GM18498 (cell line): ENCODE measurements around the gene PGS1.

Experiments
- ATAC-seq: cut with Tn5 transposase; IDR thresholded peaks from one replicate; pipeline ENCODE4 v1.9.1; 2021; ENCODE audit warnings: mild to moderate bottlenecking, moderate library complexity; ENCODE audit not compliant: unreplicated experiment

Gene PGS1

DNA sequence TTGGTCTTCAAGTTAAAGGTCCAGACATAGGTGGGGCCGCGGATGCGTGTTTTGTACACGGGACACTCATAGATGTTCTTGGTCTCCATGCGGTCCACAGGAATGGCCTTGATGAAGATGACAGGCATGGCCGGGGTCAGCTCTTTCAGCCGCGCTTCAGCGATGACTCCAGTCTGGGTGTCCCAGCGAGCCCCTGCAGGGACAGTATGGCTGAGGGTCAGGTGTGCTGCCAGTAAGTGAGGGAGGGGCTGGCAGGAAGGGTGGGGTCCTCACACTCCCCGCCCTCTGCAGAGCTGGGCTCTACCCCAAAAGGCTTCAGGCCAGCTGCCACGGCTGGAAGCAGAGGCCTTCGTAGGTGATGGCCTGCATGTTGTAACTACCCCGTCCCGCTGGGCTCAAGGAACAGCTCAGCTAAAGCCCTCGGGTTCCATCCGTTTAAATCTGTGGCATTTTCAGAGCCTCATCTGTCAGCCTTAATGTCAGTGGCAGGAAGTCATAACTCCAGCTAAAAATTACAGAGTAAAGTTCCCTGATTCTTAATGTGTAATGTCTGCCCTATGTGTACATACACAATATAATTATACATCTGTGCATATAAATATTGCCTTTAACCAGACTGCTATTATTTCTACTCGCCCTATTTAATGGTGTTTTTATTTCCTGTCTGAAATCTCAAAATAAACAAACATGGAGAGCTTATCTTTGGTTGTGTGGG, 45.7 kb downstream of the PGS1 start:
- no peak for ATAC-seq

DNA sequence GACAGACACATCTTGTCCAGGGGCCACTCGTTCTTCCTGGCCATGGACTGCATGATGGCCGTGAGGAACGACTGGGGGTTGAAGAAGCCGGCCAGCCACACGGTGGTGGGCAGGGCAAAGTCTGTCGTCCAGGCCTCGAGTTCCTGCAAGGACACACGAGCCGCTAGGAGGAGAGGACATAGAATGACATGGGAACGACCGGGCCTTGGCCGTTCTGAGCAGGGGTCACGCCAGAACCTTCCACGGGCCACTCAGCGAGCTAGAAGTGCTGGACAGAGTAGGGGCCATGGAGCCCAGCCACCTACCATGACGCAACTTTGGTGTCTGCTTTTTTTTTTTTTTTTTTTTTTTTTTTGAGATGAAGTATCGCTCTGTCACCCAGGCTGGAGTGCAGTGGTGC, 47.0 kb downstream of the PGS1 start:
- ATAC-seq, result no peak

DNA sequence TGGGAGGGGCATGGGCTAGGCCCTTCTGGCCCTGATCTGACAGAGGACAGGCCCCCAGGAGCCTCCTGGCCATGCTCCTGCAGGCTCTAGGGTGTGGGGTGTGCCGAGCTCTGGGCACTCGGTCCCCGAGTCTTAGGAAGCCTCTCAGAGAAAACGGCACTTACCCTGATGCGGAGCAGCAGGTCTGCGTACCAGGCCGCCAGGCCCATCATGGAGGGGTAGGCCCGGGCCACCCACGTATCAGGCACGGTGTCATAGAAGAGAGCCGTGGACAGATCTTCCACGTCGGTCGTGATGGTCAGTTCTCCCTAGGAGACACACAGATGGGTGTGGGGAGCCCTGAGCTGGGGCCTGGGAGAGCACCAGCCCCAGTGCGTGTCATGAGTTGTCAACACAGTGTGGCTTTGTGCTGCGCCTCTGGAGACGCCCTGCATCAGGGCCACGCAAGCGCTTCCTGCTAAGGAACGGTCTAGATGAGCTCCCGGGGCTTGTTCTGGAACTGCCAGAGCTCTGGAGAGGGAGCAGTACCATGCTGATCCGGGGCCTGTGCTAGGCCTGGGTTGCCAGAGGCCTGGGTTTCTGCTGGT, 47.9 kb downstream of the PGS1 start:
- ATAC-seq, result no peak

DNA sequence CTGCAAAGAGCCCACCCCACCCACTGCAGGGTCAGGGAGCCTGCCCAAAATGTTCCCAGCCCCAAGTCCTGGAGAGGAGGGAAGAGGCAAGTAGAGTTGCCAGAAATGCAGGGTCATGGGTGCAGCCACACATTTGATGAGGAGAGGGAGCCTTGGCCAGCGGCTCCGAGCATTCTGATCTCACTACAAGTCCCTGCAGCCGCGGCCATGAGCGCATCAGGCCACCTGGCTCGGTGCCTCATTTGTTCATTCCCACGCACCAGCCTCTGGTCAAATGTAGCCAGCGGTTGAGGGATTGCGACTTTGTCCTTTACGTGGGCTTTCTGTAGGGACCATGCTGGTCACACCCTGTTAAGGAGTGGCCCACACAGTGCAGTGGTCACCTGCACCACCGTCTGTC, 48.7 kb downstream of the PGS1 start:
- ATAC-seq, result no peak

DNA sequence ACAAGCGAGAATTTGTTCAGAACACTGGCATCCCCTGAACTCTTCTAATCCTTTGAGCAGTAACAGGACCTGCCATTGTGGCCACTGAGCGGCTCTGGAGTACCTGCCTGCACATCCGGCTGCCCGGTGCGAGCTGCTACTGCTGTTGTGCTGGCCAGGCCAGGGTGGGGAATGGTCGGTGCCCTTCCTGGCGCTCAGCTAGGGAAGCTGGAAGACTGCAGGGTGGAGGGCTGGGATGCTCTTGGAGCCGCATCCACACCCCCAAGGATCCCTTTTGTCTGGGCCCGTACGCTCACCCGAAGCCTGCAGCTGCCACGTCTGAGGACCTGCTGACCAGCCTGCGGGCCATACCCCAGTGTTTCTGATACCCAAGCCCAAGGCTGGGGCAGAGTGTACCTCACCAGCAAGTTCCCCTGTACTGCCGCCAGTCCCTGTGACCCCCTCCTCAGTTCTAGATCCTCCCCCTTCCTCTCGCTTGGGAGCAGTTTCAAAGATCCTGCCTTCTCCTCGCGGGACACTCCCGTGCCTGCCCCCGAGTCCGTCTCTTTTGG, 49.7 kb downstream of the PGS1 start:
- ATAC-seq, result no peak

DNA sequence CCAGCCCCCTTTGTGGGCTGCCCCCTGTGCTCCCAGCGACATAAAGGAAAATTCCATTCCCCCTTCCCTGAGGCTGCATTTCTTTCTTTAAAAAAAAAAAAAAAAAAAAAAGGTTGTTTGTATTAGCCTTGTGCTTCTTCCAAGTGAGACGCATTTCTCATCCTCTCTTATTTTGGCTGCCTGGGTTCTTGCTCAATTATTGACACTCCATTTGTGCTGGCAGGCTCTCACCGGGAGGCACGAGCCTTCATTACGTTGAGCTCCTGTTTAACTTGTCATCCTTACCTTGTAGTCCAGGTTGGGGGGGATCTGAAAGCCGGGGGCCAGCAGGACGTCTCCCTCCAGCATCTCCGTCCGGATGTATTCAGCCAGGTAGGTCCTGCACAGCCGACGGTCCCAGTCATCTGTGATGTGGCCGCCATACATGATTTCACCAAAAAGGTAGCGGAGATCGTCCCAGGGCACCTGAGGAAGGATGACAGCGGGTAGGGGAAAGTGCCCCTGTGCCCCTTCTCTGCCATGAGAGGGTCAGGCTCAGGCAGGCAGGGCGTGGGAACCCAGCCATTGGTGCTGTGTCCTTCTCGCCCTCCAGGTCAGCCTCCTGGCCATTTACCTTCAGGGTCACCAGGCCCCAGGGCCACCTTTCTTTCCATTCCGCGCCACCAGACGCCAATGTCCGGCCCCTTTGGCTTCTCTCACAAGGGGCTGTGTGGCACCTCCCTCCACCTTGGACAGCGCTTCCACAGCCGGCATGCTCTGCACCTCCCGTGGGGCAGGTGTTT, 50.6 kb downstream of the PGS1 start:
- no peak for ATAC-seq

DNA sequence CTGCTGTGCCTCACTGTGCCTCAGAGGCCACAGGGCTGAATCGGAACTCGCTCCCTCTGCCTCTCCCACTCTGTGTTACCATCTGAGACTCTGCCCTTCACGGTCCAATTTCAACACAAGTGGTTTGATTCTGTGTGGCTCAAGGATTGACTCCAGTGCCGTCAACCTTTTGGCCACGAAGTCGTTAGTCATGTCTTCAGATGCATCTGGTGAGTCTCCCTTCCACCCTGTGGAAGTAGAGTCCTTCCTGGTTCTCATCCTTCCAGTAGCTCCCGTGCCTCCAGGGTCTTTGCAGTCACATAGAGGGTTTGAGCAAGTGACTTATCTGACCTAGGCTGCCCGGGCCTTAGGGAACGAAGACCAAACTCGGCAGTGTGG, 51.2 kb downstream of the PGS1 start:
- ATAC-seq, result no peak

DNA sequence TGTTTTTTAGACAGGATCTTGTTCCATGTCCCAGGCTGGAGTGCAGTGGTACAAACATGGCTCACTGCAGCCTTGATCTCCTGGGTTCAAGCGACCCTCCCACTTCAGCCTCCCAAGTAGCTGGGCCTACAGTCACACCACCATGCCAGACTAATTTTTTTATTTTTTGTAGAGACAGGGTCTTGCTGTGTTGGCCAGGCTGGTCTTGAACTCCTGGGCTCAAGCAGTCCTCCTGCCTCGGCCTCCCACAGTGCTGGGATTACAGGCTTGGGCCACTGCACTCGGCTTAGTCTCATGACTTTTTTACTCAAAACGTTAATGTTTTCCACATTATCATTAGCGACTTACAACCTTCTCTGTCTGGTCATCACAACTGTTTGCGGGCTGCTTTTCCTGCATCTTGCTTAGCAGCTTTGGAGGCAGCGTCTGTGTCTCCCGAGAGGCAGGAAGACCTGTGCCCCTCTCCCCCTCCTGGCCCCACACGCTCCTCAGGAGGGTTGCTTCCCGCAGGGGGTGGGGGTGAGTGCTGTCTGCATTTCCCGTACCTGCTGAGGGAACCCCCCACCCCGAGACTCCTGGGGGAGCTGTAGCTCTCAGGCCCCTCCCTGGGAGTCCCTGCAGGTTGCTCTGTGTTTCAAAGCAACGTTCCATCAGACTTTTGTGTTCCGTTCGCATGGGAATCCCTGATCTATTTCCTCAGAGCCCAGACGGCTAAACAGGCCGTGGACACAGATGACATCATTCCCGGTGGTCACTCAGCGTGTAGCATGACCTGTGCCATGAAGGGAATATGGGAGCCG, 52.6 kb downstream of the PGS1 start:
- no peak for ATAC-seq

DNA sequence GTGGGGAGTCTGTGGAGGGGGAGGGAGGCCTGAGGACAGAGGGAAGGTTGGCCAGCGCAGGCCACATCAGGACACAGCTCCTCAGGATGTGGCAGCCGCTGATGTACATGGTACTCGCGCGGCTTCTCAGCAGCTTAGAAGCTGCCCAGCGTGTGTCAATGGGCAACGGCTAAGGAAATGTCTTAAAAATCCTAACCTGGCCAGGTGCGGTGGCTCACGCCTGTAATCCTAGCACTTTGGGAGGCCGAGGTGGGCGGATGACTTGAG, 53.2 kb downstream of the PGS1 start:
- no peak for ATAC-seq

DNA sequence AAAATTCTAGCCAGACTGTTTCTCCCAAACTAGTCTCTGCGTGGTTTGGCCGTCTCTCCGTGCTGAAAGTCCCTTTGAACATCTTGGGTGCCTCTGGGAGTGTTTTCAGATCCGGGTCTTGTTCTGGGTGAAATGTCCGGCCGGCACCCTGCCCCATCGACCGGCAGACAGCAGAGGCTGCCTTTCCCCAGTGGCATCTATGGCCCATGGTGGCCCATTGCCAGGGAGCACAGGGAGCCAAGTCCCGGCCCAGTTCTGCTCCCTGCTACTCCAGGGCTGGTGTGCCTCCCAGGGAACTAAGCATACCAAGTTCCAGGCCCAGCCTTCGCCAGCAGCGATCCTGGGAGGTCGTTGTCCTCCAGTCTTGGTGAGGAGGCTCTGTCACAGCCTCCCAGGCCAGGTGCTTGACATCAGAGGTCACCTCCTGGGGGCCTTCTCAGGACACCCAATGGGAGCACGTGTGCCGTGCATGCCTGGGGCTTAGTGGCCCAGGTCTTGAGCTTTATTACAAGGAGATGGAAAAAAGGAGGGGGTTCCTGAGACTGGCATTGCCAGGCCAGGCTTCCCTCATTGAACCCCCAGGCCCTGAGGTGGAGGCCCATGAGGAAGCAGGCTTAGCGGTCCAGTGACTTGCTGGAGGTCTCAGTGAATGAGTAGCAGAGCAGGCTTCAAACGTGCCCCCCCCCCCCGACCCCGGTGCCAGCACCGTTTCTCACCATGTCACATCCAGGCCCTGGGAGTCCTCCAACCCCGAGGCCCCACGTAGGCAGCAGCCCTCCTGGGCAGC, 54.0 kb downstream of the PGS1 start:
- ATAC-seq, result no peak

DNA sequence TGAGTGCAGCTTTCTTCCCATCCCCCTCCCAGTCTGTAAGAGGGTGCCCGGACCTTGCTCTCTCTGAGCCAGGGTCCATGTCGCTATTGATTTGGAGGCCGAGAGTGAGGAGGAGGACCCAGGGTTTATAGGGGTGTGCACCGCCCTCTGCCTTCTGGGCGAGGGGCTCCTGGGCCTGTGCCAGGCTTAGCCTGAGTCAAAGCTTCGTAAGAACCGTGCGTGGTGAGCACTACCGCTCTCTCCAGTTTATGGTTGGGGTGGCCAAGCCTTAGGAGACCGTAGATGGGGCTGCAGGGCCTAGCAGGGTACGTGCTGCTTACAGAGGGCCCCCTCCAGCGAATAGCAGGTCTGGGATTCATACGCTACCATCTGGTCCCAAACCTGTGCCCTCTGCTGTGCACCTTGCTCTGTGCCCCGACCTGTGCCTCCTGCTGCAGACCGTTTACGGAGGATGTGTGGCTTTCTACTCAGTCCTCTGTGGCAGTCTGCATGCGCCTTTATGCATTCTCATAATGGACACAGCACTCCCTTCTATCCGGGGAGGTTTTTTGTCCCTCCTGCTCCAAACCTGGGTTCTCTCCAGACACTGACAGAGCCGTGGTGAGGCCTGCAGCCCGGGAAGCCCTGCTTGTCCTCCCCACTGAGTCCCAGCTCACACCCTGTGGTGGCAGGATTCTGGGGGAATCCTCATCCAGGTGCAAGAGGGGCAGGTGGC, 54.7 kb downstream of the PGS1 start:
- ATAC-seq, result no peak

DNA sequence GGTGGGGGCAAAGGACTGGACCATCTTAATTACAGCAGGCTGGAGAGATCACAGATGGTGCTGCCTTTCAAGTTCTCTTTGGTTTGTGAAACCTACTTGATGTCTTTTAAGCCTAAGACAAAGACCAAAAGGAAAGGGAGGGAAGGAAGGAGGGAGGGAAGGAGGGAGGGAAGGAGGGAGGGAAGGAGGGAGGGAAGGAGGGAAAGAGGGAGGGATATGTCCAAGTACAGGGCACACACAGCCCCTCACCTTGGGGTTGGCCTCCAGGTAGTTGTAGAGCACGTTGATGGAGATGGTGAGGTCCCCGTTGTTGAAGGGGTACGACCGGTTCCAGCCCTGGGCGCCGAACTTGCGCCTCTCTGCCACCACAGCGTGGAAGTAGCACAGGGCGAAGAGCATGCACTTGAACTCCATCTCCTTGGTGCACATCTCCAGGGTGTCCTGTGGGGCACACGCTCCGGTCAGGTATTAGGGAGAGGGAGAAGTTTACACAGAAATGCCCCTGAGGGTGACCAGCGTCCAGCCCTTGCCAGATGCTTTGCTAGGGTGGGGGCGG, 55.4 kb downstream of the PGS1 start:
- ATAC-seq, result no peak

DNA sequence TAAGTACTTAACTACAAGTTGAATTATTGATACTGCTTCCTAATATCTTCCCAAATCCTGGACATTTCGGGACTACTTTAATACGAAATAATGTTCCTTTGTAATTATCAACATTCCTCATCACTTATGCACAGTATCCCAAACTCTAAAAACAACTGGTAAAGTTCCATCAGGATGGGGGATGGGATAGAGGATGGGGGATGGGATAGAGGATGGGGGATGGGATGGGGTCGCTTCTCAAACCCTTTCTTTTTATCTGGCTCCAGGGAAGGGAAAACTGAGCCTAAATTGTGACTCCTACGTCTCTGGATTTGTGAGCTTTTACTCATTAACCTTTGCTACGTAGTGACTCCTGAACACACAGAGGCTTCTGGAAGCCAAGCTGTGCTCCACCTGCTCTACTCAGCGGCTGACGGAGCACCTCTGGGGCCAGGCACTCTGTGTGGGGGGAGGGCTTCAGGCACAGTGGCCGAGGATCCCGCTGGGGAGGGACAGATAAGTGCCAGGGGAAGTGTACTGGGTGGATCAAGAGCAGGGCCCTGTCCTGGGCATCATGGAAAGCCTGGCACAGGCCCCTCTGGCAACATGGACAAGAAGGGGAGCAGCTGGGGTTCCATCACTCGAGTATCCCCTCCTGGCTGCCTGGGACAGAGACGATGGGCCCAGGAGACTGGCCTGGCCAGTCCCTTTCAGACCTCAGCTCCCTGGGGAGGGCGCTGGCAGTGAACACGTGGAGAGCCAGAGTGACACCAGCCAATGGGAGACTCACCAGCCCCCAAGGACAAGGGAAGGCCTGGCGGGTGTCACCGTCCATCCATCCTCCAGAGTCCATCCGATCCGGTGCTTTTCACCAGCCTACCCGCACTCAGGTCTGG, 56.2 kb downstream of the PGS1 start:
- ATAC-seq, result no peak

DNA sequence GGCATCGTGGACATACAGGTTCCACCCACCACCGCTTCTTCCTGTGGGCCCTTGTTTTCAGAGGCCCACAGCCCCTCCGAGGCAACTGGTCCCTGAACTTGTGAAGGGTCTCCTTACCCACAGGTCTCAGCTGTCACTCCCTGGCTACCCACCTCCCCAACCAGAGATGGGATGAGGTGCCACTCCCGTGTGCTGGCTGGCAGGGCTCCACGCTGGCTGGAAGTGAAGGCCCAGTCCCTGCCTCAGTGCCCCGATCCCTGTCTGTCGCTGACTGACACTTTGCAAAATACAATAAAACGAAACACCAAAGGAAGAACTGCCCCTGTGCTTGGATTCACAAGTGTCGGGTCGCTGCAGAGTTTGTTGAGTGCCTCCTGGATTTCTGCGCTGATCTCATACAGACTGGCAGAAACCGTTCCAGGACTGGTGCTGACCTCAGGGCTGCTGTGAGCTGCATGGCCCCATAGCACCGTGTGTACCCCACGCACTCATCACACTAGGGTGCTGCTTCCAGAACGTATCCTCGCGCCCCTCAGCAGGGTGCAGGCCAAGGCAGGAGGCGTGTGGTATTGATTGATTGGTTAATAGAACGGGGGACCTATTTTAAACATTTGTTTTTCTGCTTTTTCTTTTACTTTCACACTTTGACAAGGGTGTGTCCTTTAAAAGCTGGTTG, 57.0 kb downstream of the PGS1 start:
- no peak for ATAC-seq

DNA sequence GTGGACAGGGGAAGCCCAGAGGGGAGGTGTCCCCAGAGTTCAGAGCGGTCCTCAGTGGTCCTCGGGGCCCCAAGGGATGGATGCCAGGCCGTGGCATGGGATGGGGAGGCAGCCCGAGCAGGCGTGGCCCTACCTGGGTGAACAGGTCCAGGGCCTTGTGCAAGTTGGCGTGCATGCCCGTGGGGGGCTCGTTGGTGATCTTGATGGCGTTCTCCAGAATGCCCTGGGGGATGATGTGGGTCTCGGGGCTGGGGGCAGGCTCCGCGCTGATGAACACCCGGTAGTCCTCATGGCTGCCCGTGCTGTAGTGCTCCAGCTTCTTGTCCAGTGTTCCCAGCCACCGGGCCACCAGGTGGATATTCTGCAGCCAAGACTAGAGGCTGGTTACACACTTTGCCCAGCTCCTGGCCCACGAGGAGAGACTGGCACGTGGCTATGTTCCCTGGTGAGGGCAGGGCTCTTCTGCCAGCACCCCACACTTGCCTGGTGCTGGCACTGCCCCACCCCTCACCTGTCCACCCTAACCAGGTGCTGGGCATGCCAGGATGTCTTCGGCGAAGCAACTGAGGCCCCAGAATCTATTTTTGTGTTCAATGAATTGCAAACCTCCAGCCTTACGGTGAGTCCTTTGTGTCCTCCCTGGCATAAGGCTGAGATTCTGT, 59.2 kb downstream of the PGS1 start:
- ATAC-seq, result no peak

DNA sequence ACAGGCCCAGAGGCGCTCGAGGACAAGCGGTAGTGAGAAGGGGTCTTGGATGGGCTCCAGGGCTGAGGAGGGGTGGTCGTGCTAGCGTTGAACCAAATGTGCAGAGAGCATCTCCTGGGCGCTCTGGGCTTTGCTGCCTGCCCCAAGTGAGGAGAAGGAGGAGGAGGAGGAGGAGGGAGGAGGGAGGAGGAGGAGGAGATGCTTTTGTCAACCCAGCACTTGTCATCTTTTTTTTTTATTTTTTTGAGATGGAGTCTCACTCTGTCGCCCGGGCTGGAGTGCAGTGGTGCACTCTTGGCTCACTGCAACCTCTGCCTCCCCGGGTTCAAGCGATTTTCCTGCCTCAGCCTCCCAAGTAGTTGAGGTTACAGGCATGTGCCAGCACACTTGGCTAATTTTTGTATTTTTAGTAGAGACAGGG, 59.8 kb downstream of the PGS1 start:
- ATAC-seq, result no peak

DNA sequence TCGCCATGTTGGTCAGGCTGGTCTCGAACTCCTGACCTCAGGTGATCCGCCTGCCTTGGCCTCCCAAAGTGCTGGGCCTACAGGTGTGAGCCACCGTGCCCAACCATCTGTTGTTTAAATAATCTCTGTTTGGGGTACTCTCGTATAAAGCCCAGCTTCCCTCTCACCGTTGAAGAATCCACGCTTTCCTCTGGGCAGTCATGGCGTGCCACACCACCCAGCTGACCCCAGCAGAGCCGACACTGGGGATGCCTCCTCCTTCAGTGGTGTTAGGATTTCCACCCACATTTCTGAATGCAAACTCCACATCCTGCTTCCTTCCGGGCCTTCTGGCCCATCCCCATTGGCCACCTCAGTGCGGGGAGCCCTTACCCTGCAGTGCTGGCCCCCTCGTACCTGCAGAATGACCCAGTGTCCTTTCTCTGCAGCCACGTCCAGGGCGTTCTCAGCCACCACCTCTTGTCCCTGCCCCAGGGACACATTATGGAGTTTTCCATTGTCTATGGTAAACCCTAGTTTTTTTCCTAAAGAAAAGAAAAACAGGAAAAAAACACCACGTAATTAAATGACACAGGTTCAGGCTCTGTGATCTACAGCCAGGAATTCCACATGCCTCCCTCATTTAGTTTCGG, 60.4 kb downstream of the PGS1 start:
- ATAC-seq, result no peak
